GM12878 (cell line): ENCODE results near the gene CLDN12. TPM values are rescaled to one million over a fixed set of nuclear protein-coding genes. Genes with fewer than 3 reads are reported as not detected.

Source experiments
- ATAC-seq: fragments of 200-7000 bp; cut with Tn5 transposase; 3 replicates; pipeline ENCODE4 v1.9.1; 2020; ENCODE audit warnings: mild to moderate bottlenecking, moderate library complexity
- BruUV-seq: library from RNA; stranded (reverse); fragments of 400-500 nt; replicated peaks from 2 replicates; lab custom pipeline; 2021; lab: Mats Ljungman, UMichigan
- CTCF ChIA-PET: fragments of 300-600 bp; sonication (Branson Sonifier 250); formaldehyde crosslinking; extraction: SDS; loops from one replicate; lab custom pipeline; 2021; ENCODE audit warnings: inconsistent platforms; lab: Yijun Ruan, JAX
- POLR2A ChIA-PET: fragments of 350-600 bp; formaldehyde crosslinking; extraction: SDS; loops from one replicate; lab custom pipeline; 2021; ENCODE audit warnings: inconsistent platforms; lab: Charles Lee
- RAD21 ChIA-PET: fragments of 300-600 bp; sonication (Branson Sonifier 250); formaldehyde crosslinking; loops from one replicate; lab custom pipeline; 2023; ENCODE audit warnings: antibody characterized with exemption; ENCODE audit not compliant: unreplicated experiment; lab: Charles Lee
- SMC1A ChIA-PET: fragments of 300-600 bp; sonication (Branson Sonifier 250); formaldehyde crosslinking; loops from one replicate; lab custom pipeline; 2023; ENCODE audit not compliant: unreplicated experiment, uncharacterized antibody; lab: Charles Lee
- DNase-seq: peaks from one replicate; pipeline ENCODE4 v3.0.0-alpha.2; 2011; ENCODE audit warnings: low read depth, low spot score
- FAIRE-seq: peaks from 3 replicates; lab custom pipeline; 2011; peaks lifted over from hg19 to GRCh38; lab: Jason Lieb, UNC
- H2AFZ ChIP-seq: 2 replicates; pipeline ENCODE4 v1.6.0; 2011; ENCODE audit warnings: low read depth, low read length, control low read depth; ENCODE audit not compliant: control insufficient read depth
- H3K27ac ChIP-seq: 2 replicates; pipeline ENCODE4 v1.5.1; 2011; ENCODE audit warnings: control low read depth; ENCODE audit not compliant: control insufficient read depth, insufficient read depth
- H3K27me3 ChIP-seq, 2 experiments: replicated peaks in 1 of 2; 2 replicates each; pipeline versions ENCODE4 v1.6.0 to v1.6.1; 2011; ENCODE audit warnings: low read length in 1 of 2; ENCODE audit not compliant: control insufficient read depth in 2 of 2, insufficient read depth in 2 of 2
- H3K36me3 ChIP-seq, 2 experiments: 2 replicates each; pipeline ENCODE4 v1.5.1; 2011; ENCODE audit warnings: low read length in 1 of 2; ENCODE audit not compliant: control insufficient read depth in 2 of 2, insufficient read depth in 2 of 2
- H3K4me1 ChIP-seq: 2 replicates; pipeline ENCODE4 v1.6.1; 2011; ENCODE audit warnings: mild to moderate bottlenecking, low read length, moderate library complexity, mixed read lengths; ENCODE audit not compliant: control insufficient read depth, insufficient read depth
- H3K4me2 ChIP-seq: 2 replicates; pipeline ENCODE4 v1.6.0; 2011; ENCODE audit warnings: control low read depth; ENCODE audit not compliant: control insufficient read depth, insufficient read depth
- H3K4me3 ChIP-seq: fragments of 200-600 bp; sonication (generic); 2 replicates; pipeline ENCODE4 v1.5.1; 2016
- H3K79me2 ChIP-seq: 2 replicates; pipeline ENCODE4 v1.6.0; 2011; ENCODE audit warnings: low read length; ENCODE audit not compliant: control insufficient read depth, insufficient read depth
- H3K9ac ChIP-seq: 2 replicates; pipeline ENCODE4 v1.8.0; 2011; ENCODE audit warnings: low read length, control low read depth, mixed read lengths; ENCODE audit not compliant: control insufficient read depth, insufficient read depth
- H3K9me3 ChIP-seq: replicated peaks from 3 replicates; pipeline ENCODE4 v1.5.1; 2011; ENCODE audit warnings: mild to moderate bottlenecking, low read length; ENCODE audit not compliant: control insufficient read depth, insufficient read depth
- H4K20me1 ChIP-seq: 2 replicates; pipeline ENCODE4 v1.6.0; 2011; ENCODE audit not compliant: control insufficient read depth, insufficient read depth
- CHD2 ChIP-seq: IDR thresholded peaks from 2 replicates; pipeline ENCODE4 v1.6.1; 2011; ENCODE audit warnings: low read depth, low read length, improper control_type of control experiment, borderline replicate concordance
- E2F4 ChIP-seq: IDR thresholded peaks from 2 replicates; pipeline ENCODE4 v1.6.1; 2012; ENCODE audit warnings: low read depth, low read length, improper control_type of control experiment
- FOS ChIP-seq: IDR thresholded peaks from 3 replicates; pipeline ENCODE4 v1.6.1; 2011; ENCODE audit warnings: borderline replicate concordance; ENCODE audit not compliant: insufficient read length; ENCODE audit errors: extremely low read depth
- GABPA ChIP-seq: IDR thresholded peaks from 2 replicates; pipeline ENCODE4 v1.6.1; 2014; ENCODE audit warnings: antibody characterized with exemption, low read depth, mild to moderate bottlenecking, inconsistent platforms
- MTA3 ChIP-seq: IDR thresholded peaks from 2 replicates; pipeline ENCODE4 v1.6.1; 2012; ENCODE audit warnings: low read length, inconsistent platforms, borderline replicate concordance
- NR2F1 ChIP-seq: fragments of 450-650 bp; conservative IDR thresholded peaks from 2 replicates; pipeline ENCODE4 v1.6.1; 2017; ENCODE audit warnings: mild to moderate bottlenecking
- SP1 ChIP-seq: IDR thresholded peaks from one replicate; pipeline ENCODE4 v1.6.1; 2011; ENCODE audit warnings: low read depth, low read length
- USF1 ChIP-seq: IDR thresholded peaks from 2 replicates; pipeline ENCODE4 v1.6.1; 2011; ENCODE audit warnings: borderline replicate concordance, low read depth, mild to moderate bottlenecking, moderate library complexity, mixed read lengths, low read length; ENCODE audit not compliant: insufficient read depth; ENCODE audit errors: extremely low read length
- WGBS: methylation state at CpG from one replicate; pipeline ENCODE4 v1.1.6; 2016; ENCODE audit warnings: low lambda C conversion rate; ENCODE audit not compliant: insufficient replicate concordance, insufficient coverage; ENCODE audit errors: missing lambda C conversion rate; 5-methylcytosine and 5-hydroxymethylcytosine counted together
- in situ Hi-C: fragments of 300-500 bp; cut with MboI; formaldehyde crosslinking; loops from 9 replicates; pipeline ENCODE4 v1.14.3; 2018; ENCODE audit warnings: mixed read lengths
- intact Hi-C: fragments of 100-400 bp; cut with micrococcal nuclease; formaldehyde crosslinking; loops from one replicate; pipeline ENCODE4 v1.14.2; 2022; ENCODE audit not compliant: unreplicated experiment
- polyA plus RNA-seq, 11 experiments: library from polyadenylated mRNA; depleted of rRNA in 4 of 11; unstranded in 6 of 11; stranded (reverse) in 5 of 11; fragments of >200 nt; fragmentation: Nextera tagmentation in 4 of 11; fragmentation: Illumina TruSeq in 1 of 11; extraction: Ambion mirVana in 4 of 11; extraction: Trizol in 1 of 11; gene quantifications; 1 replicate in 1 of 11; 2 replicates in 10 of 11; pipeline versions ENCODE4 v1.2.1 to v1.2.3, GENCODE V29; 2011 to 2016; ENCODE audit warnings: inconsistent platforms in 2 of 11, missing spikeins in 2 of 11, low read depth in 1 of 11
- total RNA-seq, 4 experiments: library from RNA; depleted of rRNA in 3 of 4; stranded (reverse); fragments of >200 nt in 3 of 4; fragmentation: Illumina TruSeq in 1 of 4; extraction: Trizol in 1 of 4; gene quantifications; 2 replicates each; pipeline versions ENCODE4 v1.2.1 to v1.2.3, GENCODE V29; 2013 to 2021

The CLDN12 gene
- total and polyA plus RNA-seq, 10 of the 15 experiments (the other 5 are each of a cell fraction or from before 2014, with no cell fraction given) = 3.1 to 41.1 (median 6.8) TPM

GRCh38 chr7:90430614-90431460 lies 27.6 kb downstream of the CLDN12 start:
- Histone ChIP-seq H3K27ac (no peak overlapping the region), H3K9me3 (peaks cover 15% of the 10 kb centered on the region; the same call in 1 of the 3 replicates)
- intact Hi-C loops = no loop called here
- BruUV-seq = no TSS peak
- TF ChIP-seq SP1 (no peak), E2F4 (no peak), NR2F1 (no peak), GABPA (no peak), CHD2 (no peak), USF1 (no peak), FOS (no peak), MTA3 (no peak)
- TF ChIP-seq, all 136 proteins: peak for 0
- ChIA-PET SMC1A (interaction anchor here (0.8 to 1.9 kb wide), 4 partner anchors 9 to 164 kb away, joined by 3 to 6 read pairs (median 4); no protein-coding TSS in a partner anchor), POLR2A (no interaction called here), CTCF (interaction anchor here (0.6 to 8.2 kb wide), 10 partner anchors 13 to 1732 kb away, joined by 3 to 121 read pairs (median 4); partner anchors contain the start of gene STEAP1), RAD21 (no interaction called here)
- Histone ChIP-seq H2AFZ (no peak overlapping the region), H4K20me1 (no peaks in the 10 kb centered on the region), H3K4me2 (no peak overlapping the region), H3K79me2 (no peaks in the 10 kb centered on the region), H3K9ac (no peak overlapping the region), H3K4me1 (no peaks in the 10 kb centered on the region), H3K4me3 (no peak overlapping the region), H3K36me3 (no peaks in the 10 kb centered on the region), H3K27me3 (no peaks in the 10 kb centered on the region)
- no peak for DNase-seq
- in situ Hi-C loops = loop anchor here (5.0 kb wide), 1 partner anchor 279 kb away; the partner anchor contains the start of gene STEAP1
- WGBS = 60% methylated on average over 6 of the region's 6 CpGs
- no peak for ATAC-seq
- FAIRE-seq = no peak
